ENCODE results near the gene NCOA3. TPM values are rescaled to one million over a fixed set of nuclear protein-coding genes. Genes with fewer than 3 reads are reported as not detected.

Gene NCOA3
- total RNA-seq, 1 donor, result 44.5 TPM

- no peak overlapping the region for H3K27ac ChIP-seq (ENCODE audit: low read depth, low read length)
- H3K27me3 ChIP-seq (ENCODE audit: insufficient read depth, low read length), result peaks cover 3% of the 10 kb centered on the region
- no peaks in the 10 kb centered on the region for H3K9me3 ChIP-seq (ENCODE audit: low read depth, low read length)
- H3K36me3 ChIP-seq (ENCODE audit: insufficient read depth, low read length), result no peaks in the 10 kb centered on the region
- H3K79me2 ChIP-seq (ENCODE audit: insufficient read depth, low read length), result no peaks in the 10 kb centered on the region
- no peak for TF ChIP-seq CTCF (IDR thresholded peaks at IDR 0.05; ENCODE audit: extremely low read depth, low read depth, low read length)
- H3K4me2 ChIP-seq (ENCODE audit: insufficient read depth, low read length), result no peak overlapping the region
- DNase-seq (ENCODE audit: insufficient read length, low spot score, missing footprints), result no peak
- no peaks in the 10 kb centered on the region for H3K4me1 ChIP-seq (ENCODE audit: insufficient read depth, low read length)
- H2AFZ ChIP-seq (ENCODE audit: low read length), result no peak overlapping the region
- H3K4me3 ChIP-seq (ENCODE audit: insufficient read depth, low read length), result no peak overlapping the region
- no peaks in the 10 kb centered on the region for H4K20me1 ChIP-seq (ENCODE audit: insufficient read depth, low read length)
These were observed 180.5 kb downstream of the NCOA3 start for GRCh38 chr20:47682028-47682783.

GRCh38 chr20:47682916-47683315 lies 181.2 kb downstream of the NCOA3 start:
- Histone ChIP-seq H3K4me3 (ENCODE audit: insufficient read depth, low read length) (no peak overlapping the region), H3K79me2 (ENCODE audit: insufficient read depth, low read length) (no peaks in the 10 kb centered on the region), H4K20me1 (ENCODE audit: insufficient read depth, low read length) (no peaks in the 10 kb centered on the region), H3K4me1 (ENCODE audit: insufficient read depth, low read length) (no peaks in the 10 kb centered on the region), H3K36me3 (ENCODE audit: insufficient read depth, low read length) (no peaks in the 10 kb centered on the region), H3K27me3 (ENCODE audit: insufficient read depth, low read length) (peaks cover 3% of the 10 kb centered on the region), H3K9me3 (ENCODE audit: low read depth, low read length) (no peaks in the 10 kb centered on the region), H2AFZ (ENCODE audit: low read length) (no peak overlapping the region), H3K27ac (ENCODE audit: low read depth, low read length) (no peak overlapping the region), H3K4me2 (ENCODE audit: insufficient read depth, low read length) (no peak overlapping the region)
- DNase-seq (ENCODE audit: insufficient read length, low spot score, missing footprints), result no peak
- TF ChIP-seq CTCF (IDR thresholded peaks at IDR 0.05; ENCODE audit: extremely low read depth, low read depth, low read length), result no peak

GRCh38 chr20:47684306-47685080 lies 182.8 kb downstream of the NCOA3 start:
- no peak for TF ChIP-seq CTCF (IDR thresholded peaks at IDR 0.05; ENCODE audit: extremely low read depth, low read depth, low read length)
- Histone ChIP-seq H4K20me1 (ENCODE audit: insufficient read depth, low read length) (no peaks in the 10 kb centered on the region), H3K27me3 (ENCODE audit: insufficient read depth, low read length) (peaks cover 3% of the 10 kb centered on the region), H3K4me3 (ENCODE audit: insufficient read depth, low read length) (no peak overlapping the region), H3K27ac (ENCODE audit: low read depth, low read length) (no peak overlapping the region), H3K4me2 (ENCODE audit: insufficient read depth, low read length) (no peak overlapping the region), H3K9me3 (ENCODE audit: low read depth, low read length) (no peaks in the 10 kb centered on the region), H2AFZ (ENCODE audit: low read length) (no peak overlapping the region), H3K4me1 (ENCODE audit: insufficient read depth, low read length) (no peaks in the 10 kb centered on the region), H3K36me3 (ENCODE audit: insufficient read depth, low read length) (no peaks in the 10 kb centered on the region), H3K79me2 (ENCODE audit: insufficient read depth, low read length) (no peaks in the 10 kb centered on the region)
- no peak for DNase-seq (ENCODE audit: insufficient read length, low spot score, missing footprints)

DNA sequence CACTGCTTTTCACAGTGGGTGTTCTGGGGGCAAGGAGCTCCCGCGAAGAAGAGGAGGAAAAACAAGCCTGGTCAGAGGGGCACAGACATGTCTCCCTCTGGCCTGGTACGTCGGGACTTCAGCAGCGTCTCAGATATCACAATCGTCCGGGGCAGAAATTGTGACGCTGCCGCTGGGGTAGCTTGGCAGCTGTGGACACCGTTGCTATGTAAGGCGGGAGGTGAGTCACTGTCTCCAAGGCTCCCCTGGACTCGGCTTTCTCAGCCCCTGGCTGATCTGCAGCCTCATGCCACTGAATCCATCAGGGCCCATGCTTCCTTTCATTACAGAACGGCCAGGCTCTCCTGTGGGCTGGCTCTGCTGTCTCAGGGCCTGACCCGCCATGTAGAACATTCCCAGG lies 184.9 kb downstream of the NCOA3 start:
- Histone ChIP-seq H3K79me2 (ENCODE audit: insufficient read depth, low read length) (no peaks in the 10 kb centered on the region), H3K4me1 (ENCODE audit: insufficient read depth, low read length) (no peaks in the 10 kb centered on the region), H3K27ac (ENCODE audit: low read depth, low read length) (no peak overlapping the region), H4K20me1 (ENCODE audit: insufficient read depth, low read length) (no peaks in the 10 kb centered on the region), H3K36me3 (ENCODE audit: insufficient read depth, low read length) (no peaks in the 10 kb centered on the region), H2AFZ (ENCODE audit: low read length) (no peak overlapping the region), H3K4me3 (ENCODE audit: insufficient read depth, low read length) (no peak overlapping the region), H3K27me3 (ENCODE audit: insufficient read depth, low read length) (peaks cover 3% of the 10 kb centered on the region), H3K4me2 (ENCODE audit: insufficient read depth, low read length) (no peak overlapping the region), H3K9me3 (ENCODE audit: low read depth, low read length) (peaks cover 8% of the 10 kb centered on the region)
- DNase-seq (ENCODE audit: insufficient read length, low spot score, missing footprints), result peak; percentile 86
- no peak for TF ChIP-seq CTCF (IDR thresholded peaks at IDR 0.05; ENCODE audit: extremely low read depth, low read depth, low read length)

Data from osteoblast (primary cell).